Nephron progenitor cell (in vitro differentiated cells): ENCODE results near the gene BCAR3.
"Not testable (repeated sequence)": the region's sequence is repeated elsewhere in the genome, so short reads cannot be mapped to it uniquely, and the experiment has no call there.

ENCODE experiments used
- DNase-seq: peaks from one replicate; pipeline ENCODE4 v3.0.0; 2021
- H3K27ac Mint-ChIP-seq: 2 replicates; pipeline ENCODE4 v1.8.0; 2021; ENCODE audit warnings: mild to moderate bottlenecking, moderate library complexity, mixed read lengths
- H3K27me3 Mint-ChIP-seq: 2 replicates; pipeline ENCODE4 v1.8.0; 2021; ENCODE audit warnings: mild to moderate bottlenecking, low read depth, mixed read lengths; ENCODE audit not compliant: poor library complexity
- H3K36me3 Mint-ChIP-seq: 2 replicates; pipeline ENCODE4 v1.8.0; 2021; ENCODE audit warnings: low read depth, mixed read lengths
- H3K4me1 Mint-ChIP-seq: 2 replicates; pipeline ENCODE4 v1.8.0; 2021; ENCODE audit warnings: mixed read lengths
- H3K4me3 Mint-ChIP-seq: 2 replicates; pipeline ENCODE4 v1.8.0; 2021; ENCODE audit warnings: mild to moderate bottlenecking, moderate library complexity, mixed read lengths
- H3K9me3 Mint-ChIP-seq: 2 replicates; pipeline ENCODE4 v1.8.0; 2021; ENCODE audit warnings: mild to moderate bottlenecking, moderate library complexity, mixed read lengths
- CTCF ChIP-seq: fragments of 200-600 bp; sonication (generic); IDR thresholded peaks from 2 replicates; pipeline ENCODE4 v1.5.0; 2021; ENCODE audit warnings: antibody characterized with exemption

Gene BCAR3

GRCh38 chr1:93677729-93678128 is 3.9 kb downstream of the BCAR3 start:
- no peak for TF ChIP-seq CTCF
- no peak overlapping the region for H3K4me3 Mint-ChIP-seq
- peaks cover 29% of the 10 kb centered on the region for H3K27me3 Mint-ChIP-seq
- no peak overlapping the region for H3K27ac Mint-ChIP-seq
- no peaks in the 10 kb centered on the region for H3K9me3 Mint-ChIP-seq
- peaks cover 38% of the 10 kb centered on the region for H3K4me1 Mint-ChIP-seq
- no peak for DNase-seq
- peaks cover 27% of the 10 kb centered on the region for H3K36me3 Mint-ChIP-seq

- Mint-ChIP-seq H3K9me3 (no peaks in the 10 kb centered on the region), H3K4me1 (peaks cover 33% of the 10 kb centered on the region), H3K27me3 (peaks cover 18% of the 10 kb centered on the region), H3K4me3 (no peak overlapping the region), H3K27ac (no peak overlapping the region), H3K36me3 (peaks cover 27% of the 10 kb centered on the region)
- no peak for TF ChIP-seq CTCF
- no peak for DNase-seq
Observed at GRCh38 chr1:93676427-93676826, 5.2 kb downstream of the BCAR3 start.

DNA sequence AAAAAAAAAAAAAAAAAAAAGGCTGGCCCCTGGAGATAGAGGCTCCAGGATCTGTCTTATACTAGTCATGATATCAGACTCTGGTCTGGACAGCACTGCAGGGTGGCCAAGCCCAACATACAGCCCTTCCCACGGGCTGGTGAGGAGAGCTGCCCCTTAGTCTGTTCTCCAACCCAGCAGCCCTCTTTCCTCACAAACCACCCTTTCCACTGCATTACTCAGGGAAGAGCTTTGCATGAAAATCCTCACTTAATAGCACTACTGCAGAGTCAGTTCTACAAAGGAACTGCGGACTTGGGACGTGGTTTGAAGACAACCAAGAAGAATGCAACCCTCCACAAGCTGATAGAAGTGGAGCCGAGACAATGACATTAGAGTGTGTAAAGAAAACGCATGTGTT is 5.7 kb downstream of the BCAR3 start:
- no peak for TF ChIP-seq CTCF
- Mint-ChIP-seq H3K27ac (peak overlapping the region; percentile 66), H3K36me3 (peaks cover 27% of the 10 kb centered on the region), H3K4me3 (no peak overlapping the region), H3K9me3 (no peaks in the 10 kb centered on the region), H3K27me3 (peaks cover 18% of the 10 kb centered on the region), H3K4me1 (peaks cover 32% of the 10 kb centered on the region)
- no peak for DNase-seq

GRCh38 chr1:93675271-93675670 is 6.4 kb downstream of the BCAR3 start:
- H3K9me3 Mint-ChIP-seq, result no peaks in the 10 kb centered on the region
- no peak overlapping the region for H3K27ac Mint-ChIP-seq
- H3K4me3 Mint-ChIP-seq, result no peak overlapping the region
- H3K36me3 Mint-ChIP-seq, result peaks cover 27% of the 10 kb centered on the region
- no peak for DNase-seq
- H3K4me1 Mint-ChIP-seq, result peaks cover 26% of the 10 kb centered on the region
- peaks cover 11% of the 10 kb centered on the region for H3K27me3 Mint-ChIP-seq
- no peak for TF ChIP-seq CTCF

DNA sequence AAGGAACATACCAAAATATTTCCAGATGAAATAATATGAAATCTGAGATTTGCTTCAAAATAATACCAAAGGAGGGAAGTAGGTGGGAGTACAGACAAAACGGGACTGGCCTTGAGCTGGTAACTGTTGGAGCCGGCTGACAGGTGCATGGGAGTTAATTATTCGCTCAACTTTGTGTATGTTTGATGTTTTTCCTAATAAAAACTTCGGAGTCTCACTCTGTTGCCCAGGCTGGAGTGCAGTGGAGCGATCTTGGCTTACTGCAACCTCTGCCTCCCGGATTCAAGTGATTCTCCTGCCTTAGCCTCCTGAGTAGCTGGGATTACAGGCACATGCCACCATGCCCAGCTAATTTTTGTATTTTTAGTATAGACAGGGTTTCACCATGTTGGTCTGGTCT is 7.6 kb downstream of the BCAR3 start:
- H3K27me3 Mint-ChIP-seq, result not testable (repeated sequence)

GRCh38 chr1:93673163-93673829 is 8.3 kb downstream of the BCAR3 start:
- H3K9me3 Mint-ChIP-seq, result no peaks in the 10 kb centered on the region
- no peak overlapping the region for H3K27ac Mint-ChIP-seq
- no peak overlapping the region for H3K4me3 Mint-ChIP-seq
- no peak for DNase-seq
- H3K36me3 Mint-ChIP-seq, result peaks cover 27% of the 10 kb centered on the region
- peaks cover 3% of the 10 kb centered on the region for H3K27me3 Mint-ChIP-seq
- no peak for TF ChIP-seq CTCF
- H3K4me1 Mint-ChIP-seq, result peaks cover 13% of the 10 kb centered on the region

More for the DNA sequence above, 7.6 kb downstream of the BCAR3 start:
- H3K27ac Mint-ChIP-seq, DNase-seq, H3K4me3 Mint-ChIP-seq, H3K9me3 Mint-ChIP-seq: not testable (repeated sequence)
- Mint-ChIP-seq H3K36me3 (peaks cover 27% of the 10 kb centered on the region), H3K4me1 (peaks cover 14% of the 10 kb centered on the region)
